GM19099 (cell line): ENCODE measurements around the gene GLG1.

Source experiments
- POLR2A ChIP-seq: IDR thresholded peaks from 3 replicates; pipeline ENCODE4 v1.6.1; 2011; ENCODE audit warnings: low read depth; ENCODE audit not compliant: insufficient read length; ENCODE audit errors: extremely low read depth

The GLG1 gene

GRCh38 chr16:74606521-74607309 is at the start of gene GLG1:
TSS of gene GLG1 (minus strand) at chr16:74607114. CDS start at chr16:74607094, 20 bp downstream.
- TF ChIP-seq POLR2A, result peak; percentile 98

GRCh38 chr16:74654536-74655050 is 47.7 kb upstream of the GLG1 start:
- TF ChIP-seq POLR2A, result no peak

- TF ChIP-seq POLR2A, result no peak
Measured at GRCh38 chr16:74652249-74652648, 45.3 kb upstream of the GLG1 start.

- no peak for TF ChIP-seq POLR2A
Measured at GRCh38 chr16:74651841-74652240, 44.9 kb upstream of the GLG1 start.

- no peak for TF ChIP-seq POLR2A
Measured at GRCh38 chr16:74650966-74651567, 44.2 kb upstream of the GLG1 start.

- no peak for TF ChIP-seq POLR2A
Measured at GRCh38 chr16:74649839-74650504, 43.1 kb upstream of the GLG1 start.

- TF ChIP-seq POLR2A, result no peak
Measured at GRCh38 chr16:74641969-74642368, 35.1 kb upstream of the GLG1 start.

GRCh38 chr16:74637742-74638453 is 31.0 kb upstream of the GLG1 start:
- no peak for TF ChIP-seq POLR2A

GRCh38 chr16:74635303-74635702 is 28.4 kb upstream of the GLG1 start:
- no peak for TF ChIP-seq POLR2A

GRCh38 chr16:74633686-74634085 is 26.8 kb upstream of the GLG1 start:
- TF ChIP-seq POLR2A, result no peak

GRCh38 chr16:74627506-74628220 is 20.7 kb upstream of the GLG1 start:
- no peak for TF ChIP-seq POLR2A

- no peak for TF ChIP-seq POLR2A
Measured at GRCh38 chr16:74626741-74627416, 20.0 kb upstream of the GLG1 start.

- no peak for TF ChIP-seq POLR2A
Measured at GRCh38 chr16:74625500-74626350, 18.8 kb upstream of the GLG1 start.
